Nephron progenitor cell (in vitro differentiated cells): Measurements from ENCODE around the gene EIPR1.

Experiments
- DNase-seq: peaks from one replicate; pipeline ENCODE4 v3.0.0; 2021
- H3K27ac Mint-ChIP-seq: 2 replicates; pipeline ENCODE4 v1.8.0; 2021; ENCODE audit warnings: mild to moderate bottlenecking, moderate library complexity, mixed read lengths
- H3K27me3 Mint-ChIP-seq: 2 replicates; pipeline ENCODE4 v1.8.0; 2021; ENCODE audit warnings: mild to moderate bottlenecking, low read depth, mixed read lengths; ENCODE audit not compliant: poor library complexity
- H3K36me3 Mint-ChIP-seq: 2 replicates; pipeline ENCODE4 v1.8.0; 2021; ENCODE audit warnings: low read depth, mixed read lengths
- H3K4me1 Mint-ChIP-seq: 2 replicates; pipeline ENCODE4 v1.8.0; 2021; ENCODE audit warnings: mixed read lengths
- H3K4me3 Mint-ChIP-seq: 2 replicates; pipeline ENCODE4 v1.8.0; 2021; ENCODE audit warnings: mild to moderate bottlenecking, moderate library complexity, mixed read lengths
- H3K9me3 Mint-ChIP-seq: 2 replicates; pipeline ENCODE4 v1.8.0; 2021; ENCODE audit warnings: mild to moderate bottlenecking, moderate library complexity, mixed read lengths
- TF ChIP-seq, protein P1 (sequence below): fragments of 200-600 bp; sonication (generic); IDR thresholded peaks from 2 replicates; pipeline ENCODE4 v1.5.0; 2021; ENCODE audit warnings: antibody characterized with exemption

EIPR1 gene

GRCh38 chr2:3189076-3189591 lies 188.5 kb downstream of the EIPR1 start:
- H3K4me1 Mint-ChIP-seq = no peaks in the 10 kb centered on the region
- no peaks in the 10 kb centered on the region for H3K9me3 Mint-ChIP-seq
- no peak for DNase-seq
- TF ChIP-seq, protein P1, sequence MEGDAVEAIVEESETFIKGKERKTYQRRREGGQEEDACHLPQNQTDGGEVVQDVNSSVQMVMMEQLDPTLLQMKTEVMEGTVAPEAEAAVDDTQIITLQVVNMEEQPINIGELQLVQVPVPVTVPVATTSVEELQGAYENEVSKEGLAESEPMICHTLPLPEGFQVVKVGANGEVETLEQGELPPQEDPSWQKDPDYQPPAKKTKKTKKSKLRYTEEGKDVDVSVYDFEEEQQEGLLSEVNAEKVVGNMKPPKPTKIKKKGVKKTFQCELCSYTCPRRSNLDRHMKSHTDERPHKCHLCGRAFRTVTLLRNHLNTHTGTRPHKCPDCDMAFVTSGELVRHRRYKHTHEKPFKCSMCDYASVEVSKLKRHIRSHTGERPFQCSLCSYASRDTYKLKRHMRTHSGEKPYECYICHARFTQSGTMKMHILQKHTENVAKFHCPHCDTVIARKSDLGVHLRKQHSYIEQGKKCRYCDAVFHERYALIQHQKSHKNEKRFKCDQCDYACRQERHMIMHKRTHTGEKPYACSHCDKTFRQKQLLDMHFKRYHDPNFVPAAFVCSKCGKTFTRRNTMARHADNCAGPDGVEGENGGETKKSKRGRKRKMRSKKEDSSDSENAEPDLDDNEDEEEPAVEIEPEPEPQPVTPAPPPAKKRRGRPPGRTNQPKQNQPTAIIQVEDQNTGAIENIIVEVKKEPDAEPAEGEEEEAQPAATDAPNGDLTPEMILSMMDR = no peak
- no peak overlapping the region for H3K27ac Mint-ChIP-seq
- no peak overlapping the region for H3K4me3 Mint-ChIP-seq
- peaks cover 3% of the 10 kb centered on the region for H3K27me3 Mint-ChIP-seq
- H3K36me3 Mint-ChIP-seq = peaks cover 14% of the 10 kb centered on the region

GRCh38 chr2:3188405-3188946 lies 189.1 kb downstream of the EIPR1 start:
- TF ChIP-seq, protein P1 = no peak
- H3K36me3 Mint-ChIP-seq = peaks cover 14% of the 10 kb centered on the region
- H3K4me3 Mint-ChIP-seq = no peak overlapping the region
- H3K27me3 Mint-ChIP-seq = peaks cover 3% of the 10 kb centered on the region
- DNase-seq = no peak
- no peaks in the 10 kb centered on the region for H3K4me1 Mint-ChIP-seq
- H3K9me3 Mint-ChIP-seq = no peaks in the 10 kb centered on the region
- no peak overlapping the region for H3K27ac Mint-ChIP-seq

DNA sequence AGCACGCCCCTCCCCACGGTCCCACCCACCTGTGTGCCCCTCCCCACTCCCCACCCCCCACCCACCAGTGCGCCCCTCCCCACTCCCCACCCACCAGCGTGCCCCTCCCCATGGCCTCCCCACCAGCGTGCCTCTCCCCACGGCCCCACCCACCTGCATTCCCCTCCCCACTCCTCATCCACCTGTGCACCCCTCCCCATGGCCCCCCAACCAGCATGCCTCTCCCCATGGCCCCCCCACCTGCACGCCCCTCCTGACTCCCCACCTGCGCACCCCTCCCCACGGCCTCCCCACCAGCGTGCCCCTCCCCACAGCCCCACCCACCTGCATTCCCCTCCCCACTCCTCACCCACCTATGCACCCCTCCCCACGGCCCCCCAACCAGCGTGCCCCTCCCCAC lies 190.2 kb downstream of the EIPR1 start:
- Mint-ChIP-seq H3K36me3 (peaks cover 14% of the 10 kb centered on the region), H3K4me3 (no peak overlapping the region), H3K27ac (no peak overlapping the region), H3K4me1 (no peaks in the 10 kb centered on the region), H3K9me3 (no peaks in the 10 kb centered on the region), H3K27me3 (peaks cover 3% of the 10 kb centered on the region)
- no peak for DNase-seq
- TF ChIP-seq, protein P1 = no peak

DNA sequence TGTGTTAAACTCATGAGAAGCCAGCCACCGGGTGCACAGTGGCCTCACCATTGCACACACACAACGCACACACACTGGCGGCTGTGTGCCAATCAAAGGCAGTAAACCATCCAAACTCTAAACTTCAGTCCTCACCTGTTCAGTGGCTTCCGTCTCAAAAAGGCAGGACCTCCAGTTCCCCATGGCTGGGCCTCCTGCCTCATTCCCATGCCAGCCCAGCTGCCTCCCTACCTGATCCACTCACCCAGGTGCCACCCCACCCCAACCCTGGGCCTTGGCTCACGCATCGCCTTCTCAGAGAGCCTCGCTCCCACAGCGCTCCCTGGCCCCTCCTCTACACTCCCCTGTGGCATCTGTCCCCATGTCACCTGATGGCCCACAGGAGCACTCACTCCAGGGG lies 190.9 kb downstream of the EIPR1 start:
- peaks cover 3% of the 10 kb centered on the region for H3K27me3 Mint-ChIP-seq

GRCh38 chr2:3185910-3186309 lies 191.7 kb downstream of the EIPR1 start:
- Mint-ChIP-seq H3K27ac (no peak overlapping the region), H3K4me3 (no peak overlapping the region), H3K27me3 (peaks cover 3% of the 10 kb centered on the region), H3K36me3 (peaks cover 26% of the 10 kb centered on the region), H3K9me3 (peaks cover 3% of the 10 kb centered on the region), H3K4me1 (no peaks in the 10 kb centered on the region)
- no peak for DNase-seq
- TF ChIP-seq, protein P1 = no peak

More for the DNA sequence above, 190.9 kb downstream of the EIPR1 start:
- Mint-ChIP-seq H3K27ac (no peak overlapping the region), H3K4me3 (no peak overlapping the region), H3K36me3 (peaks cover 19% of the 10 kb centered on the region), H3K4me1 (no peaks in the 10 kb centered on the region), H3K9me3 (no peaks in the 10 kb centered on the region)
- DNase-seq = no peak
- TF ChIP-seq, protein P1 = no peak

- peaks cover 3% of the 10 kb centered on the region for H3K27me3 Mint-ChIP-seq
- H3K36me3 Mint-ChIP-seq = peaks cover 33% of the 10 kb centered on the region
- no peak overlapping the region for H3K27ac Mint-ChIP-seq
- DNase-seq = no peak
- H3K9me3 Mint-ChIP-seq = peaks cover 10% of the 10 kb centered on the region
- H3K4me1 Mint-ChIP-seq = no peaks in the 10 kb centered on the region
- TF ChIP-seq, protein P1 = no peak
- H3K4me3 Mint-ChIP-seq = no peak overlapping the region
Measured at GRCh38 chr2:3185256-3185655, 192.4 kb downstream of the EIPR1 start.
